Measurements from ENCODE around the gene GALNT14. TPM values are rescaled to one million over a fixed set of nuclear protein-coding genes. Genes with fewer than 3 reads are reported as not detected.

GALNT14 gene
- total and polyA plus RNA-seq, 2 of the 8 experiments (the other 6 are each of a cell fraction or from before 2014, with no cell fraction given): 13.0 to 13.7 TPM

GRCh38 chr2:31176742-31177141, 38.5 kb upstream of the GALNT14 start:
- no peaks in the 10 kb centered on the region for H3K36me3 ChIP-seq (ENCODE audit: control insufficient read depth in 2 of 4, insufficient read depth in 4 of 4, low read length in 3 of 4)
- no peak overlapping the region for H2BK120ac ChIP-seq (replicated peaks; ENCODE audit: low read depth, low read length)
- H4K8ac ChIP-seq (ENCODE audit: extremely low read depth, insufficient read depth, low read length): no peak overlapping the region
- peak in 1 of 2 experiments; percentile 35 for DNase-seq (ENCODE audit: low read depth in 1 of 2, low spot score in 2 of 2)
- no peak overlapping the region for H2BK15ac ChIP-seq (ENCODE audit: low read length)
- H2AFZ ChIP-seq (ENCODE audit: low read length): no peak overlapping the region
- H2BK20ac ChIP-seq (ENCODE audit: low read length): no peak overlapping the region
- H3K18ac ChIP-seq (ENCODE audit: extremely low read depth, low read length): no peak overlapping the region
- no peaks in the 10 kb centered on the region for H3K4me1 ChIP-seq (replicated peaks in 1 of 4; ENCODE audit: control insufficient read depth in 3 of 4, insufficient read depth in 4 of 4, low read length in 3 of 4)
- no peaks in the 10 kb centered on the region for H4K20me1 ChIP-seq (replicated peaks in 1 of 2; ENCODE audit: control insufficient read depth in 1 of 2, insufficient read depth in 2 of 2, low read length in 2 of 2)
- FAIRE-seq: no peak
- H3K27me3 ChIP-seq (replicated peaks in 1 of 4; ENCODE audit: control insufficient read depth in 3 of 4, extremely low read depth in 1 of 4, insufficient read depth in 3 of 4, low read length in 3 of 4): no peaks in the 10 kb centered on the region
- H2BK5ac ChIP-seq (ENCODE audit: low read depth, low read length): no peak overlapping the region
- no peak overlapping the region for H3K27ac ChIP-seq (ENCODE audit: low read depth, low read length)
- H4K5ac ChIP-seq (ENCODE audit: insufficient read length, low read depth, low read length): no peak overlapping the region
- H3K9ac ChIP-seq (replicated peaks in 1 of 4; ENCODE audit: extremely low read depth in 1 of 4, low read depth in 3 of 4, low read length in 3 of 4): no peak overlapping the region
- no peaks in the 10 kb centered on the region for H3K79me1 ChIP-seq (ENCODE audit: low read depth, low read length)
- no peaks in the 10 kb centered on the region for H3K23me2 ChIP-seq (ENCODE audit: low read depth, low read length)
- no peaks in the 10 kb centered on the region for H3K9me3 ChIP-seq (ENCODE audit: insufficient read depth in 2 of 2, low read depth in 1 of 2, low read length in 1 of 2)
- H3K14ac ChIP-seq (ENCODE audit: insufficient read length): no peak overlapping the region
- H2BK12ac ChIP-seq (ENCODE audit: low read depth, low read length): no peak overlapping the region
- no peak overlapping the region for H3K4me3 ChIP-seq (ENCODE audit: extremely low read depth in 1 of 4, insufficient read depth in 2 of 4, low read depth in 3 of 4, low read length in 4 of 4)
- no peak overlapping the region for H3K4ac ChIP-seq (replicated peaks; ENCODE audit: insufficient read length, low read depth, low read length)
- H4K91ac ChIP-seq (replicated peaks; ENCODE audit: insufficient read length, low read length): no peak overlapping the region
- WGBS, 2 experiments (ENCODE audit: extremely low coverage in 1 of 2, insufficient coverage in 1 of 2, insufficient read length in 1 of 2, insufficient replicate concordance in 2 of 2, low coverage in 1 of 2, low lambda C conversion rate in 2 of 2, missing lambda C conversion rate in 1 of 2): 92% methylated on average over 10 of the region's 10 CpGs; no CpG with 5 or more reads in 1 of the 2 experiments
- no peak overlapping the region for H3K23ac ChIP-seq (ENCODE audit: insufficient read length)
- ChIA-PET CTCF (ENCODE audit: partially characterized antibody) (interaction anchor here (0.8 to 3.8 kb wide), 5 partner anchors 10 to 315 kb away, joined by 3 to 12 read pairs (median 4); no protein-coding TSS in a partner anchor), POLR2A (ENCODE audit: partially characterized antibody) (no interaction called here)
- no peak overlapping the region for H3K4me2 ChIP-seq (ENCODE audit: insufficient read depth in 1 of 2, low read depth in 2 of 2, low read length in 2 of 2)
- no peaks in the 10 kb centered on the region for H3K79me2 ChIP-seq (ENCODE audit: control insufficient read depth in 1 of 2, insufficient read depth in 2 of 2, low read length in 2 of 2)
- H3K56ac ChIP-seq (replicated peaks; ENCODE audit: insufficient read length, low read depth, low read length): no peak overlapping the region
- no peak overlapping the region for H2AK5ac ChIP-seq (ENCODE audit: low read depth, low read length)
- TF ChIP-seq SIN3A (conservative IDR thresholded peaks at IDR 0.05 in 1 of 2, IDR thresholded peaks at IDR 0.05 in 1 of 2; ENCODE audit: low read depth in 1 of 2, low read length in 2 of 2) (no peak), SP4 (IDR thresholded peaks at IDR 0.05; ENCODE audit: low read length) (no peak), TCF12 (IDR thresholded peaks at IDR 0.05; ENCODE audit: low read depth, low read length) (no peak), POLR2AphosphoS5 (IDR thresholded peaks at IDR 0.05; ENCODE audit: low read depth, low read length) (no peak), NRF1 (IDR thresholded peaks at IDR 0.05; ENCODE audit: low read depth, low read length) (no peak), SIRT6 (IDR thresholded peaks at IDR 0.05; ENCODE audit: low read length) (no peak), CREB1 (IDR thresholded peaks at IDR 0.05) (no peak), BCL11A (IDR thresholded peaks at IDR 0.05; ENCODE audit: low read depth in 2 of 2, low read length in 2 of 2) (no peak)

Measured in H1 (cell line).